GM21528 (cell line): ENCODE measurements around the gene SLAIN1.

Experiments
- ATAC-seq: cut with Tn5 transposase; IDR thresholded peaks from one replicate; pipeline ENCODE4 v1.9.1; 2021; ENCODE audit warnings: mild to moderate bottlenecking, moderate library complexity; ENCODE audit not compliant: unreplicated experiment, low FRiP score

The SLAIN1 gene

DNA sequence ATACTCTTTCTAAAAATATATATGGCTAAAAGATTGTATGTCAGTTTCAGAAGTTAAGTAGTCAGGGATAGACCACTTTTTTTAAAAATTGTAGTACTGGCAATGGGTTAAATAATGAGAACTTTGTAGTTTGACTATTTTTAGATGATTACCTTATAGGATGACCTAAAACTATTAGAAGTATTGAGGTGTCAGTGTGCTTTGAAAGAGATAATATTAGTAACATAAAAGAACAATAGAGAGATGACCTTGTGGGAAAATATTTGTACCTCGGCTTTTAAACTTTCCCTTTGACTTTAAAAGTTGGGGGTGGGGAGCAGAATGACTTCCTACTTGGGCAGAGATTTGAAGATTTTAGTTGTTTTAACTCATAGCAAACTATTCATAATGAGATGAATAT is 48.3 kb downstream of the SLAIN1 start:
- ATAC-seq, result no peak

DNA sequence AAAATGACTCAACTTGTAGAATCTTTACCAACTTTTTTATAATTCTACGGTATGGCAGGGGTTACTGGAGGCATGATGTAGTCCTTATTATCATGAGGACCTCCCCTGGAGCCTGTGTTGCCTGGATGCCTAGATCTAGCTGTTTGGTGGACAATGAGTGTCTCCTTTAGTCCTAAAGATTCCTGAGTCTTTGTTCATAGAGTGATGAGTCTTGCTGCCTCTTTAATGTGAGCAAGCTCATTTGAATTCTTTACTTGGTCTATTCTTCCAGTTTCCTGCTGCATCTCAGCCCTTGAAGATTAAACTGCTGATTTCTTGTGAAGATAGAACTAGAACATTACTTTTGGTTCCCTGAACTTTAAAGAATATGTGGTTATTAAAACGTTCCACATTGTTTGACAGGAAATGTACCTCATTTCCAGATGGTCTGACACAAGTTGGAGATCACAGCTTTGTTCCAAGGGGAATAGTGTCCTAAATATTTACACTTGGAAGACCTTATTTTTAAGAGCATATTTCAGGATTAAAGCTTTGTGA is 51.9 kb downstream of the SLAIN1 start:
- no peak for ATAC-seq

DNA sequence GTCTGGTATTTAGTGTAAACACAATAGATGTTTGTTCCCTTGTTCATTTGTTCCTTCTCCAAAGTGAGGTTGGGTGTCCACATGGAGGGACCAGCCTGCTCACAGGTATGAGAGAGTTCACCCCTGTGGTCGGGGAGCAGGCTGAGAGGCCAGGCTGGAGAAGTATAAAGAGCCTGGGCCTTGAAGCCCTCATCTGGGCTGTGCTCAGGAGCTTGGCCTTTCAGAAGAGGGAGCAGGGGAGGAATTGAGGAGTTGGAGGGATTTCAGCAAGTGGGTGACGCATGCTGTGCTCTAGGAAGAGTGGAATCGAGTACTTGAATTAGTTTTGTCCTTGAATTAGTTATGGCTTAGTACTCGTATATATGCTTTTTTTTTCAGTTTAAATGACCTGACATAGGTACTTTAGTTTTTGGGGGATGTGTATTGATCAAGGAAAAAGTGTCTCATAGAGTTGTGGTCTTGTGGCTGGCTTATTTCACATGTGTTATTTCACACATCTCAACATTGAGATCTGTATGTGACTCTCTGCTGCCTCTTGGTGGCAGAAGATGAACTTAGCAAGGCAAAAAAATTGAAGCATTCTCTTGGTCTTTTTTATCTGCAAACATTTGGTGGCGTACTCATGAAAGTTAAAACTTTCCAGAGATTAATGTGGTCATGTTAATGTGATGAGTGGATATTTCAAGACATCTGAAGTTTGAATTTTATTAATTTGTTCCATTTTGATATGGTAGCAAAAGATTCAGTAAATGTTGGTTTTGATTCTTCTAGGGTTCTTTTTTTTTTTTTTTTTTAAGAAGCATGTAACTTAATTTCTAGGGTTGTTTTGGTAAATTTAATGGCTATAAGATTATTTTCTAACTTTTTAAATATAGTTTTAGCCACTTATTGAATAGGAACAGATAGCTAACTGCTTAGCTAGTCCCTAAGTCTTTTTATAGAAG is 54.3 kb downstream of the SLAIN1 start:
- ATAC-seq, result peak; percentile 81

DNA sequence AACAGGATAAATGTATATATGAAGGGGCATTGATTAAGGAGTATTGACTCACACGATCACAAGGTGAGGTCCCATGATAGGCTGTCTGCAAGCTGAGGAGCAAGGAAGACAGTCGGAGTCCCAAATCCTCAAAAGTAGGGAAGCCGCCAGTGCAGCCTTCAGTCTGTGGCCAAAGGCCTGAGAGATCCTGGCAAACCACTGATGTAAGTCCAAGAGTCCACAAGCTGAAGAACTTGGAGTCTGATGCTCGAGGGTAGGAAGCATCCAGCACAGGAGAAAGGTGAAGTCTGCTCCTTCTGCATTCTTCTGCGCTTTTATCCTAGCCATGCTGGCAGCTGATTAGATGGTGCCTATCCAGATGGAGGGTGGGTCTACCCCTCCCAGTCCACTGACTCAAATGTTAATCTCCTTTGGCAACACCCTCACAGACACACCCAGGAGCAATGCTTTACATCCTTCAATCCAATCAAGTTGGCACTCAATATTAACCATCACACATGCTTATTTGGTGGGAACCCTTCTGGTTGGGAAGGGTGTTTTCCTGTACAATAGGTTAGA is 55.1 kb downstream of the SLAIN1 start:
- ATAC-seq, result no peak

GRCh38 chr13:77760893-77761292 is 63.4 kb downstream of the SLAIN1 start:
- no peak for ATAC-seq

DNA sequence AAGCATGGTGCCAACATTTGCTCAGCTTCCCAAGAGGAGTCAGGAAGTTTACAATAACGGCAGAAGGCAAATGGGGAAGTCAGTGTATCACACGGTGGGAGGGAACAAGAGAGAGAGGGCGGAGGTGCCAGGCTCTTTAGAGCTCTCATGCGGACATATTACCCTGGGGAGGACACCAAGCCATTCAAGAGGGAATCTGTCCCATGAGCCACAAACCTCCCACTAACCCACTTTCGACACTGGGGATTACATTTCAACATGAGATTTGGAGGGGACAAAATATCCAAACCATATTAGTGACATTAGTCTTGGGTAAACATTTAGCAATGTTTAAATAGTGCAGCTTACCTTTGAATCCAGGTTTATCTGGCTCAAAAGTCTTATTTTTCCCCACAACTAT is 69.9 kb downstream of the SLAIN1 start:
- no peak for ATAC-seq

- ATAC-seq, result no peak
Observed at GRCh38 chr13:77774181-77774580, 76.7 kb downstream of the SLAIN1 start.

DNA sequence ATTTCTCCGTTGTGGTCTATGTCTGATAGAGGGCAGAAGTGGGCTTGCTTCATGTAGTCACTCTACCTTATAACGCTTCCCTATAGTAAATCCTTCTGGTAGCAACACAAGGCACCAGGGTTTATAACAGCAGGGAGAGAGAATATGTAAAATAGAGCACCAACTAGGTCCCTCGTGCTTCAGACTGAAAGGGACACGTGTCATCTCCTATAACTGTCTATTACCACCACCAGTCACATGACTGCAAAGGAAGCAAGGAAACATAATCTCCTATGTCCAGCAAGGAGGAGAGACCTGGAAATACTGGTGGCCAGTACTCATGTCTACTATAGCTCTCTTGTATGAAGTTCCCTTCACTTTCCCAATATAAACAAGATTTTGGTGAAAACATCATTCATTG is 79.2 kb downstream of the SLAIN1 start:
- ATAC-seq, result no peak

DNA sequence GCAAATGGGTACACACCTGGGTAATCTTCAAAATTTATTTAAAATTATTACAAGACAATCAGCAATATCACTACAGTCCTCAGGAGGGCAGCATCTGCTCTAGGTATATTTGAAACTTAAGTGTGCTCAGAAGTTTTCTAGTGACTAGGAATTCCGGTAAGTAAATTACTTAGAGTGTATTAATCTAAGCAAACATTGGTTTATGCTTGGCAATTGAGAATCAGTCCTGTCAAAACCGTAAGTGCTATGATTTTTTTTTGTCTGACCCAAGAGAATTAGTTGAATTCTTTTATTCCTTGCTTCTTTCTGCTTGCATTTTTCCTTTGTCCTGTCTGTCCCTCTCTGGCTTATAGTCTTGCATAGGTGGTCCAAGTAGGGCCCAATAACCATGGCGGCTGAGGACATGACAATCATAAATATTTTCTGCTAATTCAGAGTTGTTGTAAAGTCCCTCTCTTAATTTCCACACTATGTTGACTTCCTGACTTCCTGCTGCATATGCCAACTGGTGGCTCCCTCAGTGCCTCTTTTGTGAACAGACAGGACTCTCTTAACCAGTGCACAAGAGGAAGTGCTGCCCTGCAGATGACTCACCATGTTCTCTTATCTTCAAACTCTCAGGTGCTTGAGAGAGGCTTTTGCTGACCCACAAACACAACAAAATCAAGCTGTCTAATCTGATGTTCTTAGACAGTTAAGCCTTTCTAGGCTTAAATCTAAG is 82.2 kb downstream of the SLAIN1 start:
- ATAC-seq, result peak; percentile 73

DNA sequence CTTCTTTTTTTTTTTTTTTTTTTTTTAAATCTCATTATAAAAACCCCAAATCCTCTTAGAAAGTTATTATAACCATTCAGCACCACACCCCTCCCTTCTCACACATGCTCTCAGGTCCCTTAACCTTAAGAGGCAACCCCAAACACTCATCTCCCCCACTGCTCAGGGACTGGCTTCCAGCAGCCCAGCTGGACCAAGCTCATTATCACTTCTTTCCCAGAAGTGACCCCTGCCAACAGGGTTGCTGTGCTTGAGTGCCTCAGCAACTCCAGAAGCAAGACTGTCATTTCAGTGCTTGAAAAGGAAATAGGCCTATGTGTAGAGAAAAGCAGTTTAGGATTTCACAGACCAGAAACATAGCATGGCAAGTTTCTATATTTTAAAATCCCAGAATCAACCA is 84.3 kb downstream of the SLAIN1 start:
- no peak for ATAC-seq

DNA sequence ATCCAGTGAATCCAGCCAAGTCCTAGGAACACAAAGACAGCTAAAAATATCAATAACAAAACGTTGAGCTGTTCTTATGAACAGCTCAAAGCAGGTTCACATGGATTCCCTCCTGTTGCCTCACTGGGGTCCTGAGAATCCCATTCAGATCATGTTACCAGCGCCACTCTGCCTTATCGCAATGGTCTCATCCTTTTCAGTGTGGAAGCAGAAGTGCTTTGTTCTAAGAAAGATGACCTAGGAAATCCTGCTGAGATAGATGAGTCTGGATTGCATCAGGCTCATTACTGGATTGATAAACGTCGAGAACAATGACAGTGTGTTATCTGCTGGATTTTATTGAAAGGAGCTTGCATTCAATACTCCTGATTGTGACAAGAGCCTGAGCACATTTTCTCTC is 87.0 kb downstream of the SLAIN1 start:
- ATAC-seq, result no peak

- no peak for ATAC-seq
Observed at GRCh38 chr13:77786695-77787287, 89.3 kb downstream of the SLAIN1 start.

- ATAC-seq, result no peak
Observed at GRCh38 chr13:77789376-77789775, 91.9 kb downstream of the SLAIN1 start.

- no peak for ATAC-seq
Observed at GRCh38 chr13:77800219-77800618, 102.7 kb downstream of the SLAIN1 start.

- no peak for ATAC-seq
Observed at GRCh38 chr13:77806518-77806917, 109.0 kb downstream of the SLAIN1 start.

DNA sequence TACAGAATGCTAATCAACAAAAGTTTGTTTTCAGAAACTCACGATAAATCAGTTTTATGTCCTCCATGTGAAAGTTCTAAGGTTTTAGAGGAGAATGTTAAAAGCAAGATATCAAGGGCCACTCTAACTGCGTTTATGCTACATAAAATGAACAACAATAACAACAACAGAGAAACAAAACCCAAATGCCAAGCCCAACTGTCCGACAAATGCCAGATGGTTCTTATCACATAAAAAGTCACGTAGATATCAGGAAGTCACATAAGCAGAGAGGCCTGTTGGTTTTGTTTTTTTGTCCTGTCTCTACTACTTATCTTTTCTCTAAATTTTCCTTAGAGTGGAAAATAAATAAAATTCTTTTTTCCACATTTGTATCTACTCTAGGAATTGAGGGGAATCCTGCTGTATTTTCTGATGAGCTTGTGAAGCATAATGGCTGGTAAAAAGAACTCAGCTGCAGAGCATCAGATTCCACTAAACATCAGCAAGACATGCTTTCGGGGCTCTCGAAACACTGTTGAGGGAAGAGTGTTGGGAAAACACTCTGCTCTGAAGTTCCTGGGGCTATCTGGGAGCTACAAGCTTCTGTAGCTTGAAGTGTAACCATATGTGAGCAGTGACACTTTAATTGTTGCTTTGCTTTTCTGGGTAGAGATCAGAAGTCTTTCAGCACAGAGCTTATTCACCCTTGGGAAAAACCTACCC is 110.1 kb downstream of the SLAIN1 start:
- ATAC-seq, result no peak

GRCh38 chr13:77810430-77810829 is 112.9 kb downstream of the SLAIN1 start:
- no peak for ATAC-seq

GRCh38 chr13:77810878-77811277 is 113.4 kb downstream of the SLAIN1 start:
- ATAC-seq, result no peak

GRCh38 chr13:77811381-77811780 is 113.9 kb downstream of the SLAIN1 start:
- no peak for ATAC-seq

DNA sequence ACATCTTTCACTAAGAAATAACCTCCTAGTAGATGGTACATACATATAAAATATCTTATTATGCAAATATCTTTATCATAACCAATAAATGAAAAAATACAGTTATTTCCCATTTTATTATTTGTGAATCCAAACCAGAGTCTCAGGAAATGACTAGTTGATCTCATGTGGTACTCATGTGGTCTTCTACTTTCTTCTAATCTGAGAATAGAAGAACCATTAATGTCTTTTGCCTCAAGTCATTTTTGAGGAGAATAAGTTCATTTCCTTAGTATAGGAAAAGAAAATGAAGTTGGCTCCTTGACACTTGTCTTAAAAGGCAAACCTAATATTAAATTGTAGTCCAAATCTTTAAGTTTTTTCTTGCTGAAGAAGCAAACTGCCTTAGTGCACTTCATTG is 114.5 kb downstream of the SLAIN1 start:
- ATAC-seq, result no peak
